Loucy (cell line): Measurements from ENCODE around the gene KDM4F.
A peak's percentile ranks its signal among the peaks of the same experiment; 100 is the strongest.

ENCODE experiments used
- H2AFZ ChIP-seq: fragments of 200-600 bp; sonication (generic); 2 replicates; pipeline ENCODE4 v1.6.0; 2016; ENCODE audit warnings: antibody characterized with exemption, mild to moderate bottlenecking, low read length, moderate library complexity
- H3F3A ChIP-seq: fragments of 200-600 bp; 2 replicates; pipeline ENCODE4 v1.6.0; 2016; ENCODE audit warnings: antibody characterized with exemption, low read depth, mild to moderate bottlenecking
- H3K27me3 ChIP-seq: fragments of 200-600 bp; sonication (generic); 2 replicates; pipeline ENCODE4 v1.6.1; 2014; ENCODE audit warnings: low read length, mild to moderate bottlenecking; ENCODE audit not compliant: insufficient read depth, poor library complexity, severe bottlenecking
- H3K36me3 ChIP-seq: fragments of 200-600 bp; sonication (generic); 2 replicates; pipeline ENCODE4 v1.6.1; 2016; ENCODE audit warnings: low read length; ENCODE audit not compliant: insufficient read depth
- H3K4me1 ChIP-seq: fragments of 200-600 bp; sonication (generic); 2 replicates; pipeline ENCODE4 v1.5.1; 2014; ENCODE audit warnings: low read length, mild to moderate bottlenecking; ENCODE audit not compliant: insufficient read depth, poor library complexity, severe bottlenecking
- H3K4me2 ChIP-seq: fragments of 200-600 bp; sonication (generic); 2 replicates; pipeline ENCODE4 v1.6.0; 2014; ENCODE audit warnings: antibody characterized with exemption, low read length, low read depth, mild to moderate bottlenecking; ENCODE audit not compliant: poor library complexity, severe bottlenecking
- H3K4me3 ChIP-seq: fragments of 200-600 bp; sonication (generic); 2 replicates; pipeline ENCODE4 v1.5.1; 2014; ENCODE audit warnings: low read length, mild to moderate bottlenecking, mixed read lengths; ENCODE audit not compliant: poor library complexity, severe bottlenecking
- H3K79me2 ChIP-seq: fragments of 200-600 bp; sonication (generic); 2 replicates; pipeline ENCODE4 v1.6.1; 2014; ENCODE audit warnings: low read length; ENCODE audit not compliant: insufficient read depth
- H3K9ac ChIP-seq: fragments of 200-600 bp; sonication (generic); 2 replicates; pipeline ENCODE4 v1.6.0; 2014; ENCODE audit warnings: mild to moderate bottlenecking, low read depth, low read length, moderate library complexity; ENCODE audit not compliant: poor library complexity, severe bottlenecking
- H3K9me2 ChIP-seq: fragments of 200-600 bp; sonication (generic); replicated peaks from 2 replicates; pipeline ENCODE4 v1.6.1; 2016; ENCODE audit warnings: low read depth, low read length, mixed read lengths
- H3K9me3 ChIP-seq: fragments of 200-600 bp; sonication (generic); 2 replicates; pipeline ENCODE4 v1.6.1; 2014; ENCODE audit warnings: mild to moderate bottlenecking, antibody characterized with exemption, low read length, low read depth; ENCODE audit not compliant: insufficient read depth
- H4K20me1 ChIP-seq: fragments of 200-600 bp; sonication (generic); 2 replicates; pipeline ENCODE4 v1.6.0; 2014; ENCODE audit warnings: antibody characterized with exemption, low read length, mild to moderate bottlenecking; ENCODE audit not compliant: insufficient read depth, poor library complexity, severe bottlenecking
- EZH2phosphoT487 ChIP-seq: fragments of 200-600 bp; IDR thresholded peaks from 2 replicates; pipeline ENCODE4 v1.6.1; 2018; ENCODE audit warnings: antibody characterized with exemption, mild to moderate bottlenecking, moderate library complexity, borderline replicate concordance
- TF ChIP-seq, protein P1 (sequence below): fragments of 200-600 bp; sonication (generic); conservative IDR thresholded peaks from 2 replicates; pipeline ENCODE4 v1.5.1; 2014; ENCODE audit warnings: mild to moderate bottlenecking, antibody characterized with exemption, low read length

KDM4F gene

DNA sequence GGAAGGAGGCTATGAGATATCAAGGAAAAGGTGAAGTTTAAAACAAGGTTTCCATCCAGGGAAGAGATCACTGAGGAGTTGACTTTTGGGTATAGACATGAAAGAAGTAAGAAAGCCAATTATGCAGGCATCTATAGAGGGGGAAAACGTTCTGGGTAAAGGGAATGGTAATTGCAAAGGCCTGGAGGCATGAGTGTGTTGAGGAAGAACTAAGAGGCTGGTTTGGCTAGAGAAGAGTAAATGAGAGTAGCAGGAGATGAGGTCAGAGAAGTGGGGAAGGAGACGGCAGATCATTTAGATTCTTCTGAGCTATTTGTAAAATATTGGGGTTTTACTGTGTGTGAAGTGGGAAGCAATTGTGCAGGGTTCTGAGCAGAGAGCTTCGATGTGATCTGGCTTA lies 48.0 kb downstream of the KDM4F start:
- no peaks in the 10 kb centered on the region for H3K36me3 ChIP-seq
- no peak overlapping the region for H2AFZ ChIP-seq
- H3K9me2 ChIP-seq, result no peaks in the 10 kb centered on the region
- H3F3A ChIP-seq, result peaks cover 5% of the 10 kb centered on the region; the same call in 1 of the 2 replicates
- H4K20me1 ChIP-seq, result peaks cover 3% of the 10 kb centered on the region
- no peak overlapping the region for H3K9ac ChIP-seq
- TF ChIP-seq, protein P1, sequence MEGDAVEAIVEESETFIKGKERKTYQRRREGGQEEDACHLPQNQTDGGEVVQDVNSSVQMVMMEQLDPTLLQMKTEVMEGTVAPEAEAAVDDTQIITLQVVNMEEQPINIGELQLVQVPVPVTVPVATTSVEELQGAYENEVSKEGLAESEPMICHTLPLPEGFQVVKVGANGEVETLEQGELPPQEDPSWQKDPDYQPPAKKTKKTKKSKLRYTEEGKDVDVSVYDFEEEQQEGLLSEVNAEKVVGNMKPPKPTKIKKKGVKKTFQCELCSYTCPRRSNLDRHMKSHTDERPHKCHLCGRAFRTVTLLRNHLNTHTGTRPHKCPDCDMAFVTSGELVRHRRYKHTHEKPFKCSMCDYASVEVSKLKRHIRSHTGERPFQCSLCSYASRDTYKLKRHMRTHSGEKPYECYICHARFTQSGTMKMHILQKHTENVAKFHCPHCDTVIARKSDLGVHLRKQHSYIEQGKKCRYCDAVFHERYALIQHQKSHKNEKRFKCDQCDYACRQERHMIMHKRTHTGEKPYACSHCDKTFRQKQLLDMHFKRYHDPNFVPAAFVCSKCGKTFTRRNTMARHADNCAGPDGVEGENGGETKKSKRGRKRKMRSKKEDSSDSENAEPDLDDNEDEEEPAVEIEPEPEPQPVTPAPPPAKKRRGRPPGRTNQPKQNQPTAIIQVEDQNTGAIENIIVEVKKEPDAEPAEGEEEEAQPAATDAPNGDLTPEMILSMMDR, result no peak
- no peak for TF ChIP-seq EZH2phosphoT487
- H3K4me1 ChIP-seq, result peaks cover 91% of the 10 kb centered on the region
- no peaks in the 10 kb centered on the region for H3K27me3 ChIP-seq
- H3K9me3 ChIP-seq, result no peaks in the 10 kb centered on the region
- H3K4me3 ChIP-seq, result peak overlapping the region; percentile 19
- H3K4me2 ChIP-seq, result peak overlapping the region; percentile 80
- H3K79me2 ChIP-seq, result peaks cover 67% of the 10 kb centered on the region

DNA sequence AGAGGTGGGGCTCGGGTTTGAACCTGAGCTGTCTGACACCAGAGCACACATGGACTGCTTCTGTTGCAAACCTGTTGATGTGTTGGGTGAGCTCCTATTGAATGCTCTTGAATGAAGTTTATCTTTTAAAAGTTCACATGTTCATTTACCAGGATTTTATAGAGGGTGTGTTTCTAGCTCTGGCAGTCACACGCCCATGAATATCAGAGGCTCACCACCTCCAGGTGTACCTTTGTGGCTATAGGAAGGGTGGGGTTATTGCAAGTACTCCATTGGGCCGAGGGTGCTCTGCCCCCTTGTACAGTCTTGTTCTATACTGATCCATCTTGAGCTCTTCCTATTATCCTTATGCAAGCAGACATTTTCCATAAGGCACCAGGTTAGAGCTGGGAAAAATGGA lies 49.6 kb downstream of the KDM4F start:
- H2AFZ ChIP-seq, result no peak overlapping the region
- H3K36me3 ChIP-seq, result no peaks in the 10 kb centered on the region
- no peaks in the 10 kb centered on the region for H4K20me1 ChIP-seq
- no peak for TF ChIP-seq EZH2phosphoT487
- TF ChIP-seq, protein P1, result no peak
- no peaks in the 10 kb centered on the region for H3K27me3 ChIP-seq
- H3K9me2 ChIP-seq, result no peaks in the 10 kb centered on the region
- H3K4me1 ChIP-seq, result peaks cover 84% of the 10 kb centered on the region
- H3K9me3 ChIP-seq, result no peaks in the 10 kb centered on the region
- H3K4me3 ChIP-seq, result no peak overlapping the region
- no peak overlapping the region for H3K9ac ChIP-seq
- peak overlapping the region; percentile 0 for H3K4me2 ChIP-seq
- H3F3A ChIP-seq, result peaks cover 5% of the 10 kb centered on the region; the same call in 1 of the 2 replicates
- H3K79me2 ChIP-seq, result peaks cover 59% of the 10 kb centered on the region

DNA sequence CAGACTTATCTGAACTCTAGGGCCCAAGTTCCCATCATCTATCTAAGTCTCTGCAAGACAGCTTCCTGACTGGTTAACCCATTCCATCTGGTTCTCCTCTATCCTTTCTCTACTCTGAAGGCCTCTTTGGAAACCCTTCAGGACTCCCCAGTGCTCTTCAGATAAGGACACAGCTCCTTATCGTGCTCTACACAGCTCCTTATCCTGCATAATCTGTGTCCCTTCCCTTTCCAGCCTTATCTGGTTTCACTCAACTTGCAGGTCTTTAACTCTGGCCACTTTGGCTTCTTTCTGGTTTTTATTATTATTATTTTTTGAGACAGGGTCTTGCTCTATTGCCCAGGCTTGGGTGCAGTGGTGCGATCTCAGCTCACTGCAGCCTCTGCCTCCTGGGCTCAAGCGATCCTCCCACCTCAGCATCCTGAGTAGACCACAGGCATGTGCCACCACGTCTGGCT lies 51.0 kb downstream of the KDM4F start:
- Histone ChIP-seq H3K9ac (no peak overlapping the region), H3K36me3 (no peaks in the 10 kb centered on the region), H3K79me2 (peaks cover 51% of the 10 kb centered on the region), H3K4me3 (no peak overlapping the region), H3K27me3 (no peaks in the 10 kb centered on the region), H3K9me3 (no peaks in the 10 kb centered on the region), H3K4me1 (peaks cover 71% of the 10 kb centered on the region), H3K9me2 (no peaks in the 10 kb centered on the region), H3K4me2 (peak overlapping the region; percentile 9), H2AFZ (no peak overlapping the region), H3F3A (peaks cover 5% of the 10 kb centered on the region; the same call in 1 of the 2 replicates), H4K20me1 (no peaks in the 10 kb centered on the region)
- TF ChIP-seq, protein P1, result no peak
- TF ChIP-seq EZH2phosphoT487, result no peak
